Measurements from ENCODE around the gene SYT7. TPM values are rescaled to one million over a fixed set of nuclear protein-coding genes. Genes with fewer than 3 reads are reported as not detected.

Gene SYT7
- total RNA-seq, 4 donors from 2014 or later, result 5.2 to 12.6 (median 8.8) TPM

GRCh38 chr11:61602775-61603569 lies 22.1 kb upstream of the SYT7 start:
- H3K4me1 ChIP-seq, result peaks cover 0 to 27% of the 10 kb centered on the region in 2 donors
- WGBS, 2 donors, result 45 to 75% methylated on average over 6 to 19 of the region's 20 CpGs
- no peaks in the 10 kb centered on the region for H3K9me3 ChIP-seq
- no peaks in the 10 kb centered on the region for H3K36me3 ChIP-seq
- intact Hi-C loops (cut with DNase I), result no loop called here
- no peaks in the 10 kb centered on the region for H3K27me3 ChIP-seq
- no peak for TF ChIP-seq CTCF (IDR thresholded peaks at IDR 0.05)
- TF ChIP-seq POLR2A (IDR thresholded peaks at IDR 0.05), result no peak
- H3K4me3 ChIP-seq (replicated peaks in 1 of 3), result no peak overlapping the region
- peak overlapping the region in 1 of 3 donors; percentile 28 for H3K27ac ChIP-seq
- peak; percentile 77 to 82 for DNase-seq

GRCh38 chr11:61601512-61601911 lies 20.6 kb upstream of the SYT7 start:
- 70 to 82% methylated on average over 4 of the region's 4 CpGs for WGBS, 2 donors
- Histone ChIP-seq H3K4me1 (peaks cover 0 to 27% of the 10 kb centered on the region in 2 donors), H3K36me3 (no peaks in the 10 kb centered on the region), H3K27ac (no peak overlapping the region), H3K9me3 (no peaks in the 10 kb centered on the region), H3K4me3 (replicated peaks in 1 of 3) (no peak overlapping the region), H3K27me3 (no peaks in the 10 kb centered on the region)
- TF ChIP-seq POLR2A (IDR thresholded peaks at IDR 0.05), result no peak
- TF ChIP-seq CTCF (IDR thresholded peaks at IDR 0.05), result no peak
- intact Hi-C loops (cut with DNase I), result no loop called here
- DNase-seq, result no peak

GRCh38 chr11:61599968-61600710 lies 19.3 kb upstream of the SYT7 start:
- no peaks in the 10 kb centered on the region for H3K27me3 ChIP-seq
- no peaks in the 10 kb centered on the region for H3K36me3 ChIP-seq
- H3K9me3 ChIP-seq, result no peaks in the 10 kb centered on the region
- H3K27ac ChIP-seq, result no peak overlapping the region
- peaks cover 0 to 30% of the 10 kb centered on the region in 2 donors for H3K4me1 ChIP-seq
- WGBS, 2 donors, result 83 to 86% methylated on average over 13 of the region's 13 CpGs
- no peak overlapping the region for H3K4me3 ChIP-seq (replicated peaks in 1 of 3)
- intact Hi-C loops (cut with DNase I), result no loop called here
- no peak for TF ChIP-seq POLR2A (IDR thresholded peaks at IDR 0.05)
- no peak for TF ChIP-seq CTCF (IDR thresholded peaks at IDR 0.05)
- no peak for DNase-seq

- DNase-seq, result peak; percentile 28 to 51
- peaks cover 0 to 39% of the 10 kb centered on the region in 2 donors for H3K4me1 ChIP-seq
- WGBS, 2 donors, result 41 to 43% methylated on average over 14 to 25 of the region's 25 CpGs
- no peaks in the 10 kb centered on the region for H3K36me3 ChIP-seq
- TF ChIP-seq CTCF (IDR thresholded peaks at IDR 0.05) (no peak), POLR2A (IDR thresholded peaks at IDR 0.05) (no peak)
- H3K27me3 ChIP-seq, result no peaks in the 10 kb centered on the region
- intact Hi-C loops (cut with DNase I), result no loop called here
- H3K9me3 ChIP-seq, result no peaks in the 10 kb centered on the region
- no peak overlapping the region for H3K4me3 ChIP-seq (replicated peaks in 1 of 3)
- H3K27ac ChIP-seq, result peak overlapping the region in 1 of 3 donors; percentile 10
Observed at GRCh38 chr11:61598886-61599868, 18.3 kb upstream of the SYT7 start.

Data from thyroid gland (tissue), 4 donors.